GM18511 (cell line): ENCODE measurements around the gene RASGRF1.

Experiments
- ATAC-seq: cut with Tn5 transposase; IDR thresholded peaks from one replicate; pipeline ENCODE4 v1.9.1; 2021; ENCODE audit warnings: mild to moderate bottlenecking, moderate library complexity; ENCODE audit not compliant: unreplicated experiment

The RASGRF1 gene

DNA sequence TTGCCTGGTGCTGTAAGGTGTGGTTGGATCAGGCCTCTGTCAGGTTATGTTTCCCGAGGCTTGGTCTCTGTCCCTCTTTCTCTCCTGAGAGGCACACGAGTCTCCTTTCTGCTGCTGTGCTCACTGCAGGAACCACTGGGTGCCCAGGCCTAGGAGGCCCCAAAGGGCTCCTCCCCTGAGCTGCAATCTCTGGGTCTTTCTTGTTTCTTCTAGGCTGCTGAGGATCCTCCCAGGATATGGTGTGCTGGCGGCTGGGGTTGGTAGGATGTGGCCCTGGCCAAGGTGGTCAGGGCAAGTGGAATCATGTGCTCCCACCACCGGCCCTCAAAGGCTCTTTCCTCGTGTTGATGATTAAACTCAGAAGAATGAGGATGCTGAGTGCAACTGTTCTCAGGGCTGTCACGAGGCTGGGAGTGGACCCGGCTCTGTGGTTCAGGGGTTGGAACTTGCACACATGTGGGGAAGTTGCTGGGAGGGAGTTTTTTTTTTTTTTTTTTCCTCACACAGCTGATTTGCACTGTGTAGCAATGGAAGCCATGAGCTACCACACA is 102.1 kb downstream of the RASGRF1 start:
- peak; percentile 74 for ATAC-seq

GRCh38 chr15:78987556-78988360 is 102.8 kb downstream of the RASGRF1 start:
- ATAC-seq: no peak

DNA sequence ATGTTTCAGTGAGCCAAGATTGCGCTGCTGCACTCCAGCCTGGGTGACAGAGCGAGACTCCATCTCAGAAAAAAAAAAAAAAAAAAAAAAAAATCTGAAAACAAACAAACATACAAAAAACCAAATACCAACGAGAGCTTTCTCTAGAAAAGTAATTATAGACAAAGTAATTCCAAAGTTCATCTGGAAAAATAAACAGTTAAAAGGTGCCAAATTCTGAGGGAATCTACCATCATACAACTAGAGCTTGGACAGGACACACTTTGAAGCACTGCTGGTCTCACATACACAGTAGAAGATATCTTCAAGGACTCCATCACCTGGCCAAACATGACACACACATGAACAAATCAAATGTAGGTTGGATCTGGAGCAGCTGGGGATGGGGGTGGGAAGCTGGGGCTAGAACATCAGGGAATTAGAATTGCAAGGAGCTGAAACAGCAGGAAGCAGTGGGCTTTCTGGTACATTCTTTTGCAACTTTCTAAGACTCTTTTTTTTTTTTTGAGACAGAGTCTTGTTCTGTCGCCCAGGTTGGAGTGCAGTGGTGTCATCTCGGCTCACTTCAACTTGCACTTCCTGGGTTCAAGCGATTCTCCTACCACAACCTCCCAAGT is 104.6 kb downstream of the RASGRF1 start:
- ATAC-seq: no peak

- ATAC-seq: no peak
Observed at GRCh38 chr15:78984041-78984440, 106.5 kb downstream of the RASGRF1 start.

- ATAC-seq: no peak
Observed at GRCh38 chr15:78983146-78983918, 107.2 kb downstream of the RASGRF1 start.

DNA sequence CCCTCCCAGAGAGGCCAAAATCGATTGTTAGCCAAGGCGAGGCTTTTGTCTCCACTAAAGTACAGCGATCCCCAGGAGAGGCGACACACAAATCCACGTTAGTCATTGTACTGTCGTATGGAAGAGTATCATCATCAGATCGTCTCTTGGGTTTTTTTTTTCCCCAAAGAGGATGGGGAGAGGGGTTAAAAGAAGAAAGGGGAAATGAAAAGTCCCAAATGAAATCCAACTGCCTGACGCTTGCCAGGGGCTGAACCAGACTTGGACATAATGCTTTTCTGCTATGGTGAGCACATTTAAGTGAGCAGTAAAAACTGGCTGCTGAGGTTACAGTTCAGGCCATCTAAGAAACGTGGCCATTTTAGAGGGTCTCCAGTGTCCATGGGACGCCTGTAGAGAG is 107.8 kb downstream of the RASGRF1 start:
- ATAC-seq: no peak

GRCh38 chr15:78981532-78982313 is 108.9 kb downstream of the RASGRF1 start:
- ATAC-seq: no peak

GRCh38 chr15:78979456-78980320 is 110.9 kb downstream of the RASGRF1 start:
- no peak for ATAC-seq

DNA sequence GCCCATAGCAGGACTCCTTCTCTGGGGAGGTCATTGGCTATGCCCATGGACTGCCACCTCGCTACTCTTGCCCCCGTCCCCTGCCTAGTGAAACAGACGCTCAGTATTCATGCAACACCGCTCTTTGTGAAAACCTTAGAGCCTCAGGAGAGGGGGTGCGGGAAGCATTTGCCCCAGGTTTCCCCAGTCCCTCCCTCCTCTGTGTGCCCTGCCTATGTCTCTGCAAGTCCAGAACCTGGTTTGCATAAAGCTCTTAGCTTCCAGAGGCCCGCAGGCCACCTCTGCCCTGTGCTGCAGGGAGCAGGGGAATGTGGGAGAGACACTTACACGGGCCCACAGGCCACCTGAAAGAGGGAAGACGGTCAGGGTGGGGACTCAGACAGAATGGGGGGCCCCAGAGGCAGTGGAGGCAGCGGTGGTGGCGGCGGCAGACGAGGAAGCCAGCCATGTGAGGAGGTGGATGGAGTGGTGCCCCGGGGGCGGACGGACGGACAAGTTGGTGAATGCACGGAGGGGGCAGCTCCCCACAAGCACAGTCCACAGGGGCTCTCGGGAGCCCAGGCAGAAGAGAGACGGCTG is 111.9 kb downstream of the RASGRF1 start:
- no peak for ATAC-seq

GRCh38 chr15:78977591-78978347 is 112.8 kb downstream of the RASGRF1 start:
- ATAC-seq: peak; percentile 43

DNA sequence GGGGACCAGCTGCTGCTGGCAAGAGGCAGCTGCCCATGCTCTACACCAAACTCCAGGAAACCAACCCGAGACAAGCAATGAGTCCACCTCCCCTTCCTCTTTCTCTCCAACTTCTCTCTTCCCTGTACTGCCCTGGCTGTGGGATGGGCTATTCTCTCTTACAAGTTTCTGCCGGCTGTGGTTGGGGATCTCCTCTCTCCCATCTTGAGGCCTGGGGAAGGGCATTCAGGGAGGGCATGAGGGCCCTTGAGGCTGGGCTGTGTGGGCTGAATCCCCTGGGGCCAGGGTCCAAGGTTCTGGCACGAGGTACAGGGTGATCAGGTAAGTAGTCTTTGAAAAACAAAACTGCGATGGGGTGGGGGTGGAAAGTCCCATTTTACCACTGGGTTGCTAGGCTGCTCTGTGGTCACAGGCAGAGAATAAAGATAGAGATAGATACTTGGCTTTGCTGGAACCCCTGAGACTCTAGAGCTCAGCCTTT is 113.4 kb downstream of the RASGRF1 start:
- peak; percentile 79 for ATAC-seq

DNA sequence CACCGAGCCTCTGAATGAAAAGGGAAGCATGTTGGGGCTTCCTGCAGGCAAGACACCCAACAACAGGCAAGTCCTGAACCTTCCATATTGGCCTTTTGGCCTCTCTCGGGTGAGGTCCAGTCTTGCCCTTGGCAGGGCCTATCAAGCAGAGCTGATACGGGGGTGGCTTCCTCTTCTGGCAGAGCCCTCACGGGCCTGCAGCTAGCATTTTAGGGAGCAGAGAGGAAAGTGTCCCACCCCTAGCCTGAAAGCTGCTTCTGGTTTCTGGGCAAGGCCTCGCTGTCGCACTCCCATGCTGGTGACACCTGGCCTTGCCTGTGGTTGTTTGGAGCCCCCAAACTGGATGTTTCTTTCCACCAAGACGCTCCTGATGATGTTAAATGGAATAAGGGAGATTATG is 113.9 kb downstream of the RASGRF1 start:
- ATAC-seq: peak; percentile 10

DNA sequence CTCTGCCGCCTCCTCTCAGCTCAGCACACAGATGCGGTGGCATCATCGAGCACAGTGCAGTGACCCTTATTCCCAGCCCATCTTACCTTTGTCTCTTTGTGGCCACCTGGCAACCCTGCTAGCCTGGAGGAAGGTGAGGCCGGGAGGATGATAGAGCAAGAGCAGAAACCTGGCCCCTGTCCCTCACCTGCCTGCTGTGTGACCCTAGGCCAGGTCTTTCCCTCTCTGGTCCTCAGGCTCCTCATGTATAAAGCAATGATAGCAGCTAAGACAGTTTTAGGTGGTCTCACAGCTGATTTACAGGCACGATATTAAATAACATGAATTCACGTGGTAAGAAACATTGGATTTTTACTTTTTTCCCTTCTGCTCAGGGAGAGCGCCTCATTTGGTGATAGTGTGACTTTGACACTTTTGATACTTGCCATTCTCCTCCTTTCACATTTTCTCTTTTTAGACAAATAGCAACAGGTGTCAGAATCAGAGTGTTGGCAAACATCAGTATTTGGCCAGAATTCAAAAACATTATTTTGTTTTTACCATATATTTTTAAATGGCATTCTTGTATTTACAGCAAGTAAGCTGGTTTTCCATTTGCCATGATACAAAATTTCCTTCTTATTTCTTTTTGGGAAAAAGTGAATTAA is 116.2 kb downstream of the RASGRF1 start:
- ATAC-seq: no peak

GRCh38 chr15:78969687-78970349 is 120.8 kb downstream of the RASGRF1 start:
- ATAC-seq: no peak

DNA sequence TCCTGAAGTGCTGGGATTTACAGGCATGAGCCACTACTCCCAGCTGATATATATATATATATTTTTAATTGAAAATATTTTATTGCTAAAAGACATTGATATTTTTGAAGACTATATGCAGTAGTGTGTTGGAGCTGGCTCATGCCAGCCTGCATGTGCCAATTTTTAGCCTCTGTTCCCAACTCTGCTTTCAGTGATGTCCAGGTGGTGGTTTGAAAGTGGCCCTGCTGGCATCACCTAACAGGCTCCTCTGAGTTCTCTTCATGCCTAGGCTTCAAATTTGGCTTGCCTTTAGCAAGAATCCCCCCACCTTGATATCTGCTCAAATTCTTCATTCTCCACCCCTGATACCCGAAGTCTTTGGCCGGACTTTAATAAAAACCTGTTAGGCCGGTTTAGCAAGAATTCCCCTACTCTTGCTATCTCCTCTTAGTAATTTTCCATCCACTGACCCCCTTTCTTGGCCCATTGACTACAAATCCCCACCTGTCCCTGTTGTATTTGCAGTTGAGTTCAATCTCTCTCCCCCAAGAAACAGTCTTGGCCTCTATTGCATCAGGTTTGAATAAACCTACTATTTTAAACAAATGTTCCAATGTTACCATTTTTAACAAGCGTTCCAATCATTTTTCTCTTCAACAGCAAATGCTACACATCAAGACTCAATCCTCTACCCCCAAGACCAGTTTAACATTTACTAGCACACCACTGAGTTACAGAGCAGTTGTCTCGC is 121.9 kb downstream of the RASGRF1 start:
- no peak for ATAC-seq

GRCh38 chr15:78968114-78968513 is 122.5 kb downstream of the RASGRF1 start:
- no peak for ATAC-seq

DNA sequence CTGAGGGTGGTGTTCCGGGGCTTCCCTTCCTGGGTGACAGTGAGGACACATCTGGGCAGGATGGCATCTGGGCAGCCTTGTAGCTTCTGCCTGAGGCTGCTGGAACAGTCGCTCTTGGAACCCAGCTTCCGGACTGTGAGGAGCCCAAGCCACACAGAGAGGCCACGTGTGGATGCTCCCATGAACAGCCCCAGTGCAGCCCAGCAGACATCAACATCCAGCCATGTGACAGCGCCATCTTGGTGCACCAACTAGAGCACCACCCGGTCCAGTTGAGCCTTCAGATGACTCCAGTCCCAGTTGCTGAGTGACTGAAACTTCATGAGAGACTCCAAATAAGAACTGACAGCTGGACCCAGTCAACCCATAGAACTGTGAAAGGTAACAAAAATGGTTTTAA is 130.3 kb downstream of the RASGRF1 start:
- no peak for ATAC-seq
